Measurements from ENCODE around the gene SLC52A3. TPM values are rescaled to one million over a fixed set of nuclear protein-coding genes. Genes with fewer than 3 reads are reported as not detected.

Gene SLC52A3
- total and polyA plus RNA-seq, 2 of the 13 experiments (the other 11 are each of a cell fraction or from before 2014, with no cell fraction given), result 0.03 TPM; not detected in 1

- no peaks in the 10 kb centered on the region for H3K79me2 ChIP-seq (ENCODE audit: insufficient read depth, low read length)
- intact Hi-C loops (cut with micrococcal nuclease; ENCODE audit: unreplicated experiment), result no loop called here
- POLR2A ChIA-PET, result no interaction called here
- FAIRE-seq, result no peak
- TF ChIP-seq PREB (CRISPR knock-in tag; IDR thresholded peaks at IDR 0.05), result no peak
- TF ChIP-seq PPARG (CRISPR knock-in tag; conservative IDR thresholded peaks at IDR 0.05), result no peak
- TF ChIP-seq ZNF589 (CRISPR knock-in tag; conservative IDR thresholded peaks at IDR 0.05), result no peak
- no peak for TF ChIP-seq NFE2L2 (IDR thresholded peaks at IDR 0.05; ENCODE audit: low read length)
- no peak for TF ChIP-seq KDM5B (CRISPR knock-in tag; IDR thresholded peaks at IDR 0.05; ENCODE audit: borderline replicate concordance)
- TF ChIP-seq MBNL3 (CRISPR knock-in tag; conservative IDR thresholded peaks at IDR 0.05), result no peak
- TF ChIP-seq, protein P1, sequence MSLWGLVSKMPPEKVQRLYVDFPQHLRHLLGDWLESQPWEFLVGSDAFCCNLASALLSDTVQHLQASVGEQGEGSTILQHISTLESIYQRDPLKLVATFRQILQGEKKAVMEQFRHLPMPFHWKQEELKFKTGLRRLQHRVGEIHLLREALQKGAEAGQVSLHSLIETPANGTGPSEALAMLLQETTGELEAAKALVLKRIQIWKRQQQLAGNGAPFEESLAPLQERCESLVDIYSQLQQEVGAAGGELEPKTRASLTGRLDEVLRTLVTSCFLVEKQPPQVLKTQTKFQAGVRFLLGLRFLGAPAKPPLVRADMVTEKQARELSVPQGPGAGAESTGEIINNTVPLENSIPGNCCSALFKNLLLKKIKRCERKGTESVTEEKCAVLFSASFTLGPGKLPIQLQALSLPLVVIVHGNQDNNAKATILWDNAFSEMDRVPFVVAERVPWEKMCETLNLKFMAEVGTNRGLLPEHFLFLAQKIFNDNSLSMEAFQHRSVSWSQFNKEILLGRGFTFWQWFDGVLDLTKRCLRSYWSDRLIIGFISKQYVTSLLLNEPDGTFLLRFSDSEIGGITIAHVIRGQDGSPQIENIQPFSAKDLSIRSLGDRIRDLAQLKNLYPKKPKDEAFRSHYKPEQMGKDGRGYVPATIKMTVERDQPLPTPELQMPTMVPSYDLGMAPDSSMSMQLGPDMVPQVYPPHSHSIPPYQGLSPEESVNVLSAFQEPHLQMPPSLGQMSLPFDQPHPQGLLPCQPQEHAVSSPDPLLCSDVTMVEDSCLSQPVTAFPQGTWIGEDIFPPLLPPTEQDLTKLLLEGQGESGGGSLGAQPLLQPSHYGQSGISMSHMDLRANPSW (CRISPR knock-in tag; IDR thresholded peaks at IDR 0.05; ENCODE audit: borderline replicate concordance), result no peak
- TF ChIP-seq ZMAT5 (CRISPR knock-in tag; IDR thresholded peaks at IDR 0.05; ENCODE audit: borderline replicate concordance, low read depth), result no peak
- TF ChIP-seq IRX3 (CRISPR knock-in tag; IDR thresholded peaks at IDR 0.05; ENCODE audit: borderline replicate concordance, low read depth), result no peak
- no peak for TF ChIP-seq STAT5B (CRISPR knock-in tag; IDR thresholded peaks at IDR 0.05)
- TF ChIP-seq TAF1 (CRISPR knock-in tag; IDR thresholded peaks at IDR 0.05), result no peak
- TF ChIP-seq ZSCAN9 (CRISPR knock-in tag; IDR thresholded peaks at IDR 0.05; ENCODE audit: borderline replicate concordance), result no peak
- TF ChIP-seq, protein P2, sequence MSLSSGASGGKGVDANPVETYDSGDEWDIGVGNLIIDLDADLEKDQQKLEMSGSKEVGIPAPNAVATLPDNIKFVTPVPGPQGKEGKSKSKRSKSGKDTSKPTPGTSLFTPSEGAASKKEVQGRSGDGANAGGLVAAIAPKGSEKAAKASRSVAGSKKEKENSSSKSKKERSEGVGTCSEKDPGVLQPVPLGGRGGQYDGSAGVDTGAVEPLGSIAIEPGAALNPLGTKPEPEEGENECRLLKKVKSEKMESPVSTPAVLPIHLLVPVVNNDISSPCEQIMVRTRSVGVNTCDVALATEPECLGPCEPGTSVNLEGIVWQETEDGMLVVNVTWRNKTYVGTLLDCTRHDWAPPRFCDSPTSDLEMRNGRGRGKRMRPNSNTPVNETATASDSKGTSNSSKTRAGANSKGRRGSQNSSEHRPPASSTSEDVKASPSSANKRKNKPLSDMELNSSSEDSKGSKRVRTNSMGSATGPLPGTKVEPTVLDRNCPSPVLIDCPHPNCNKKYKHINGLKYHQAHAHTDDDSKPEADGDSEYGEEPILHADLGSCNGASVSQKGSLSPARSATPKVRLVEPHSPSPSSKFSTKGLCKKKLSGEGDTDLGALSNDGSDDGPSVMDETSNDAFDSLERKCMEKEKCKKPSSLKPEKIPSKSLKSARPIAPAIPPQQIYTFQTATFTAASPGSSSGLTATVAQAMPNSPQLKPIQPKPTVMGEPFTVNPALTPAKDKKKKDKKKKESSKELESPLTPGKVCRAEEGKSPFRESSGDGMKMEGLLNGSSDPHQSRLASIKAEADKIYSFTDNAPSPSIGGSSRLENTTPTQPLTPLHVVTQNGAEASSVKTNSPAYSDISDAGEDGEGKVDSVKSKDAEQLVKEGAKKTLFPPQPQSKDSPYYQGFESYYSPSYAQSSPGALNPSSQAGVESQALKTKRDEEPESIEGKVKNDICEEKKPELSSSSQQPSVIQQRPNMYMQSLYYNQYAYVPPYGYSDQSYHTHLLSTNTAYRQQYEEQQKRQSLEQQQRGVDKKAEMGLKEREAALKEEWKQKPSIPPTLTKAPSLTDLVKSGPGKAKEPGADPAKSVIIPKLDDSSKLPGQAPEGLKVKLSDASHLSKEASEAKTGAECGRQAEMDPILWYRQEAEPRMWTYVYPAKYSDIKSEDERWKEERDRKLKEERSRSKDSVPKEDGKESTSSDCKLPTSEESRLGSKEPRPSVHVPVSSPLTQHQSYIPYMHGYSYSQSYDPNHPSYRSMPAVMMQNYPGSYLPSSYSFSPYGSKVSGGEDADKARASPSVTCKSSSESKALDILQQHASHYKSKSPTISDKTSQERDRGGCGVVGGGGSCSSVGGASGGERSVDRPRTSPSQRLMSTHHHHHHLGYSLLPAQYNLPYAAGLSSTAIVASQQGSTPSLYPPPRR (CRISPR knock-in tag; IDR thresholded peaks at IDR 0.05; ENCODE audit: borderline replicate concordance), result no peak
- TF ChIP-seq, protein P3, sequence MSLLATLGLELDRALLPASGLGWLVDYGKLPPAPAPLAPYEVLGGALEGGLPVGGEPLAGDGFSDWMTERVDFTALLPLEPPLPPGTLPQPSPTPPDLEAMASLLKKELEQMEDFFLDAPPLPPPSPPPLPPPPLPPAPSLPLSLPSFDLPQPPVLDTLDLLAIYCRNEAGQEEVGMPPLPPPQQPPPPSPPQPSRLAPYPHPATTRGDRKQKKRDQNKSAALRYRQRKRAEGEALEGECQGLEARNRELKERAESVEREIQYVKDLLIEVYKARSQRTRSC (CRISPR knock-in tag; IDR thresholded peaks at IDR 0.05; ENCODE audit: low read depth), result no peak
- TF ChIP-seq ADNP (CRISPR knock-in tag; IDR thresholded peaks at IDR 0.05), result no peak
- TF ChIP-seq CBX2 (IDR thresholded peaks at IDR 0.05; ENCODE audit: low read depth, low read length), result no peak
- TF ChIP-seq CBX2 (CRISPR knock-in tag; IDR thresholded peaks at IDR 0.05; ENCODE audit: low read depth), result no peak
- H3K9me3 ChIP-seq (ENCODE audit: low read length), result peaks cover 26% of the 10 kb centered on the region
- CTCF ChIA-PET (ENCODE audit: low intra/inter-chr PET ratio, low total read pairs), result no interaction called here
- DNase-seq (ENCODE audit: low spot score), result no peak
- H3K27me3 ChIP-seq (ENCODE audit: control insufficient read depth in 1 of 2, insufficient read depth in 2 of 2, low read length in 2 of 2), result peaks cover 2 to 8% of the 10 kb centered on the region in 2 experiments; a peak in 3 of 5 replicates
- H3K9ac ChIP-seq (ENCODE audit: insufficient read depth, low read depth, low read length), result no peak overlapping the region
- no peak overlapping the region for H3K4me2 ChIP-seq (ENCODE audit: low read depth, low read length)
- H2AFZ ChIP-seq (ENCODE audit: low read length), result no peak overlapping the region
- H3K27ac ChIP-seq (ENCODE audit: extremely low read length, insufficient read depth, low read length), result no peak overlapping the region
- no peak overlapping the region for H3K4me3 ChIP-seq (replicated peaks in 1 of 3; ENCODE audit: insufficient read depth in 1 of 3, low read depth in 2 of 3, low read length in 3 of 3)
- WGBS (ENCODE audit: low lambda C conversion rate), result 41% methylated on average over 3 of the region's 3 CpGs
- no peak for ATAC-seq
- no TSS peak for BruUV-seq (replicated peaks)
- no peaks in the 10 kb centered on the region for H4K20me1 ChIP-seq (ENCODE audit: insufficient read depth, low read length)
- H3K4me1 ChIP-seq (ENCODE audit: insufficient read depth, low read length), result no peaks in the 10 kb centered on the region
- H3K36me3 ChIP-seq (replicated peaks in 1 of 2; ENCODE audit: control insufficient read depth in 1 of 2, insufficient read depth in 2 of 2, low read length in 2 of 2), result no peaks in the 10 kb centered on the region
- in situ Hi-C loops (cut with HindIII; ENCODE audit: extremely low pct_ligation_motif_present, low pct_unique_long_range_greater_than_20kb), result no loop called here
Measured at GRCh38 chr20:801678-802077, 33.4 kb upstream of the SLC52A3 start.
